Prostate gland (tissue), 2 donors: ENCODE data around the gene TRPC3.

Experiments used
- POLR2A ChIP-seq: fragments of 450-650 bp; IDR thresholded peaks from one replicate; pipeline ENCODE4 v1.6.1; 2016; ENCODE audit warnings: antibody characterized with exemption, mild to moderate bottlenecking
- TF ChIP-seq, protein P1 (sequence below), 4 experiments: fragments of 200-600 bp in 2 of 4; fragments of 450-650 bp in 2 of 4; sonication (generic) in 2 of 4; IDR thresholded peaks; 1 replicate in 3 of 4; 2 replicates in 1 of 4; pipeline ENCODE4 v1.5.1; 2016 to 2019; ENCODE audit warnings: antibody characterized with exemption in 4 of 4, mild to moderate bottlenecking in 2 of 4, moderate library complexity in 2 of 4

DNA sequence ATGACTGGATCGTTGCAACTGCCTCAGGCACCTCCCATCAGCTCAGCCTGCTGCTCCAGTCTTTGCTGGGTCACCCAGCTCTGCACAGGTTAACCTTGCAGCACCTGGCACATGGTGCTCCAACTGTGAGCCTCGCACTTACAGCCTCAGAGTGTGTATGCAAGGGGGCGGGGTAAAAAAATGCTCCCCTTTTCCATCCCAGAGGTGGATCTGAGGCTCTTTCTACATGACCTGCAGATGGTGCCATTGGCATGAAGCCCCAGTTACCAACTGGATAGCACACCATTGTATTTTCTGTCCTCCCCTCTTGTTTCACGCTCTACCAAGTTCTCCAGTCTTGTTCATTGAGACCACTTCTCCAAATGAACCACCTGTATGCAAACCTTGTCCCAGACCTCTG, 46.2 kb upstream of the TRPC3 start:
- TF ChIP-seq, protein P1, sequence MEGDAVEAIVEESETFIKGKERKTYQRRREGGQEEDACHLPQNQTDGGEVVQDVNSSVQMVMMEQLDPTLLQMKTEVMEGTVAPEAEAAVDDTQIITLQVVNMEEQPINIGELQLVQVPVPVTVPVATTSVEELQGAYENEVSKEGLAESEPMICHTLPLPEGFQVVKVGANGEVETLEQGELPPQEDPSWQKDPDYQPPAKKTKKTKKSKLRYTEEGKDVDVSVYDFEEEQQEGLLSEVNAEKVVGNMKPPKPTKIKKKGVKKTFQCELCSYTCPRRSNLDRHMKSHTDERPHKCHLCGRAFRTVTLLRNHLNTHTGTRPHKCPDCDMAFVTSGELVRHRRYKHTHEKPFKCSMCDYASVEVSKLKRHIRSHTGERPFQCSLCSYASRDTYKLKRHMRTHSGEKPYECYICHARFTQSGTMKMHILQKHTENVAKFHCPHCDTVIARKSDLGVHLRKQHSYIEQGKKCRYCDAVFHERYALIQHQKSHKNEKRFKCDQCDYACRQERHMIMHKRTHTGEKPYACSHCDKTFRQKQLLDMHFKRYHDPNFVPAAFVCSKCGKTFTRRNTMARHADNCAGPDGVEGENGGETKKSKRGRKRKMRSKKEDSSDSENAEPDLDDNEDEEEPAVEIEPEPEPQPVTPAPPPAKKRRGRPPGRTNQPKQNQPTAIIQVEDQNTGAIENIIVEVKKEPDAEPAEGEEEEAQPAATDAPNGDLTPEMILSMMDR (IDR thresholded peaks at IDR 0.05): no peak
- TF ChIP-seq POLR2A: no peak
